NCI-H1436 (cell line): ENCODE results near the gene ZNF827.
"Not testable (repeated sequence)": the region's sequence is repeated elsewhere in the genome, so short reads cannot be mapped to it uniquely, and the experiment has no call there.

ENCODE experiments used
- DNase-seq: peaks from one replicate; lab custom pipeline; 2025; lab: John Stamatoyannopoulos, UW

Gene ZNF827

DNA sequence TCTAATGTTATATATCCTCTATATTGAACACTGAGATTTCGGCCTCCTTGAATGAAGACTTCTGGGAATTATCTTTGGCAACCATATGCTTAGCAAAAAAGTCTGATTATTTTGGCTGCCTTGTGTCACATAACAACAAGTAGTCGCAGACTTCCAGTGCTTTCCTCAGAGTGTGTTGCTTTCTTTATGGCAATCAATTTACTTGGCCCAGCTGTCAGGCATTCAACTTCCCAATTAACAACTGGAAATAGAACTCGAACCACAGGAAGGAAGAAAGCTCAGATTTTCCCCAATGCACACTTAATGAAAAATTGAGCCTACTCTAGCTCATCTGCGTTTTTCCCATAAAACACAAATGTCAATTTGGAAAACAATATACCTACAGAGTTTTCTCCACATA, 71.6 kb downstream of the ZNF827 start:
- DNase-seq = no peak

DNA sequence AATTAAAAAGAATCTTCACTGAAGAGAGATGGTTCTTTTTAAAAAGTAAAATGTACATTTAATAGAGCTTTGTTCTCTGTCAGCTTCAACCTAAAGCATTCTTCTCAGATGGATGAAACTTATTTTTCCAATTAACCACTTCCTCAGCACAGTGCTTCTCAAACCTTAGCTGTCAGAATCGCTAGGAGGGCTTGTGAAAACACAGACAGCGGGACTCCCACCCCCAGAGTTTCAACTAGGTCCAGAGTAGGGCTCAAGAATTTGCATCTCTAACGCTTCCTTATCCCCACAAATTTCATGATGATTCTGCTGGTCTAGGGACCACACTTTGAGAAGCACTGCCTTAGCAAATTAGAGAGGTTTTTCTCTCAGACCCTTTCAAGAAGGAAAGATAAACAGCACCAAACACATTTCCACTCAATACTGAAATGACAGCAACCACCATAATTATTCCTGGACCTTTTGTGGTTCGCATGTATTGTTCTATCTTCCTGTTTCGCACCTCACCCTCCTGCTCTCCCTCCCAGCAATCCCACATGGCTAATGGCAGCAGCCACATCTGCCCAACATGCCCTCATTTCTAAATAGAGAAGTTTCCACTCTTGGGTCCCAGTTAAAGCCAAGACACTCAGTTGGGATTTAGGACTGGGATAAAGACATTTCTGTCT, 73.2 kb downstream of the ZNF827 start:
- DNase-seq = no peak

DNA sequence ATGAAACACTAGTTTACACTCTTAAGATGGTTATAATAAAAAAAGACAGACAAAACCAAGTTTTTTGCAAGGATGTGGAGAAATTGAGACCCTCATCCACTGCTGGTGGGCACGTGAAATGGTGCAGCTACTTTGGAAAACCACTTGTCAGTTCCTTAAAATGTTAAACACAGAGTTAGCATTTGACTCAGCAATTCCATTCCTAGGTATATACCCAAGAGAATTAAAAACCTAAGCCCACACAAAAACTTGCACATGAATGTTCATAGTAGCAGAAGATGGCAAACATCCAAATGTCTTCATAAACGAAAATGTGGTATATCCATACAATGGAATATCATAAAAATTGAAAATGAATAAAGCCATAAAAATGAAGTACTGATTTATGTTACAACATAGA, 75.4 kb downstream of the ZNF827 start:
- DNase-seq = no peak

DNA sequence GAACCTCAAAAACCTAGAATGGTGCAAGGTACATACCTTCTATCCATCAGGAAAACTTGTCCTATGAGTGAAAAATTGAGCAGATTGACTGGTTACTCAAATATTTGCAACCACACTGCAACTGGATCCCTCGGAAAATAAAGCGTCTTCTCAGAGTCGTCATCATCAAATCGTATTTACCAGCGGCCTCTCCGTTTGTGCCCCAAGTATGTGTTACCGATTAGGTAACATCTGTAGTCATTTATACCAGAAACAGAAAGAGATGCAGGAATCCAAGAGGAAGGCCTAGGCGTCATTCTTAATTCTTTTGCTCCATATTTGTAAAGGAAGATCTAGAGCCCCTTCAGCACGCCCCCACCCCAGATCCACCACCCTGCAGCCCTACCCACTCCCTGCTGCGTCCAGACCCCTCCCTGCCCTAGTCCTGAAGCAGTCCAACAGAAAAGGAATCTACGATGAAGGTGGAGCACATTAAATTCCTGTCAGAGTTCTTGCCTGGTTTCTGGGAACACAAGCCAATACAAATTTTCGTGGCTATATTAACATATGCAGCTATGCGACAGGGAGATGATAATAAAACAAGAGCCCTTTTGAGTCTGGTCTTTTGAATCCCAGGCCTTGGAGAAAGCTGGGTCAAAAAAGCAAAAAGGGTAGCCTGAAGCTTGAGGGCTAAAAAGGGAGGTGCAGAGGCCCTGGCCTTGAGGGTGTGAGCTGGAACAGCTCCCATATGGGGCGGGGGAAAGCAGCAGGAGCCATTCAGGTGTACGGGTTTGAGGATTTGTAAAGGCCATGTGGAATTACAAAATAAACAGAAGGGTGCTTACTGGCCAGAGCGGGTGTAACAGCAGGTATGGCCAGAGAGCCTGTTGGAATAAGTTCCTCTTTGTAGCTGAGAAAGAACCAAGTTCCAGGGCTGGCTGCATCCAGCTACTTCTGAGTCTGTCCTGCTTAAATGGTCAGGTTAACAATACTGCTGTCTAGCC, 77.0 kb downstream of the ZNF827 start:
- DNase-seq = no peak

DNA sequence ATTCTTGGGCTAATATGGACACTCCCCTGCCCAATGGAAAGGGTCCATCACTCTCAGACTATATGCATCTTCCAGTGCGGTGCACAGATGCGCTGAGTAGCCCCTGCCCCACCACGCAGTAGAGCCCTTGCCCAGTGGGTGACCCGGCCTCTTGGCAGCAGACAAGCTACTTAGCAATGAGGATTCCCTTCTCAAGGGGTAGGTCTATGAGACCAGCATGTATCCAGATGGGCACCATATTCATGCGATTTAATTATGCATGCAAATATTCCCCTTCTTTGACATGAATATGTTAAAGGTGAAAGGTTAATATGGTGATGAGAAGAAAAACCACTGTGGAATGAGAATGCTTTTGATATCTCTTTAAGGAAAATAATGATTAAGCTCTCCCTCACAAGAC, 77.7 kb downstream of the ZNF827 start:
- DNase-seq = no peak

DNA sequence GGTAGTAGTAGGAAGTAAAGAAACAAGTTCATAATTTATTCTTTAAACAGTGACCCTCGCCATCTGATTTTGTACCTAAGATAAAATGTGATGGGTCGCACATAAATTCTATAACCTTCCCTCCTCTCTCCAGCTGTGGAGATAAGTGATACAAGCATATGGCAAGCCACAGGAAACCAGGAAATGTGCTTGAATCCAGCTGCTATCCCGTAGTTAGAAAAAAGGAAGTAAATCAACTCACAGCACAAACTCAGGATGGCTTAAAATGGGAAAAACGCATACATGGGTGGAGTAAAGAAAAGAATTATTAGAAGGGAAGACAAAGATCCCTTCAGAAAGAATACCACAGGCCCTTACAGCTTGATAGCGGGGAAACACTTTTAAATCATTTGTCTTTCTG, 78.2 kb downstream of the ZNF827 start:
- no peak for DNase-seq

DNA sequence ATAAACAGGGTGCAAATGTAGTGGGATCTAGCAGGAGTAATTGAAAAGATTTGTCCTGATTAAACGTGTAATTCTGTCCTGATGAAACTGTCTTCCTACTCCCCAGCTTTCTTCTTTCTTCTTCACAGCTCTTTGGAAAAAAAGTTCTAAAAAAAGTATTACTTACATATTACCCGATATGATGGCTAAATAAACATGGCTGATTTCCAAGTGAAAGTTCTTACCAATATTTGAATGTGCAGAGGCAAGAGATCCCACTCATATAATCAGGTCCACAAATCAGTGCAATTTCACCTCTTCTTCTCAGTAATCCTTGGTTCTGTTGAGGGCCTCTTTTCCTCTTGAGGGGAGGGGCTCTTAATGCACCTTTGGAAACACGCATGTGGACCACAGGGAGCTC, 78.7 kb downstream of the ZNF827 start:
- no peak for DNase-seq

DNA sequence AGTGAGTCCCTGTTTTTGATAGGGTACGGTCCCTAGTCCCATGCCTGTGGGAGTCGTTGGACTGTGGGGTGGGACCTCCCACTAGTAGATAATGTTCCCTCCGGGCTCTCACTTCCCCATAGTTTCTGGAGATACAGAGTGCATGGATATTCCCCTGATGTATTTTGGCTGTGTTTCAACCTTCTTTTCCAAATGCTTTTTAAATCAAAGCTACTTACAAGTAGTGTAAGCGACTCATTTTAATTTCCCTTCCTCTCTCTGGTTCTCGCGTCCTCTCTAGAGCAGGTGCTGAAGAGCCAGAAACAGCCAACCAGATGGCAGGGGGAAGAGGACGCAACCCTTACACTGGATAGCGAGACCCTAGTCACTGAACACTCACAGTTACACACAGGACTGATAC, 79.2 kb downstream of the ZNF827 start:
- DNase-seq = no peak

DNA sequence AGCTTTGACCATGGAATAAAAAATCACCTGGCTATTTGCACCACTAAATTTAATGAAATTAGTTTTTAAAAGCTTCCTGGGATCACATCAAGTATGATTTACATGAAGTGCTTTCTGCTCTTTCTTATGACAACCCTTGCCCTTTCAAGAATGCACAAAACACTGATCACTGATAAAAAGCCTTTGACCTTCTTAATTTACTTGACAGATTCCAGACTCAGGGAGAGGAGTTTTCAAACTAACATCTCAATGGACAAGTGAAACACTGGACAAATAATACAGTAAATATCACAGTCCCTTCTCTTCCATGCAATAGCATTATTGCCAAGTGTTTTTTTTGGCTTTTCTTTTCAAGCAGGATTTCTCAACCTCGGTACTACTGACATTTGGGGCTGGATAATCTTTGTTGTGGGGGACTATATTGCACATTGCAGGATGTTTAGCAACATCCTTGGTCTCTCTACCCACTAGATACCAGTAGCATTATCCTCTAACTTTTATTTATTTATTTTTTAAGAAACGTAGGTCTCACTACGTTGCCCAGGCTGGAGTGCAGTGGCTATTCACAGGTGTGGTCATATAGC, 86.3 kb downstream of the ZNF827 start:
- DNase-seq = no peak

DNA sequence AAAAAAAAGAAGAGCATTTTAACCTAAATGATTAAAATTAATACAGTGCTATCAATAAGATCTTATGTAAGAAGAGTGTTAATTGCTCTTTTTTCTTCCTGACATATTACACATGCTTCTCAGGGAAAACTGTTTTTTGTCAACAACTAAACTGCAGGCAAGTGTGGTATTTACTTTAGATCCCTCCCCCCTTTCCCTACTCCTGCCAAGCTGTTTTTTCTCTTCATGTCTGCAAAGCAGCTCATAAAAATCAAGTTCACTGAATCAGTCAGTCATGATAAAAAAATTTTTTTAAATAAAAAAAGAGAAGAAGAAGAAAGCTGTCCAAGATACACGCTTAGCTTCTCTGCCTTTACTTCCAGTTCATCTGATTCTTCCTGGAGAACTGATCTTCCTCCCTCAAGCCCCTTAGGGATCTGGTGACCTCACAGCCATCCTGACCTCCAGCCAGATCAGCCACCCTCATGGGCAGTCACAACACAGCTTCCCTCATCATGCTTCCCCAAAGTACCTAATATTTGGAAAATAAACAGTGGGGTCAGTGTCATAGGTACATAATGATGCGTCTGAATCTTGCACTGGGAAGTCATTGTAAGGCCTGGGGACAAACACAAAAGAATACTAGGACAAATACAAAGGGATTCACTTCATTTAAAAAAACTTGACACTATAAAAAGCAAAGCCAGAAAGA, 87.0 kb downstream of the ZNF827 start:
- DNase-seq = no peak

DNA sequence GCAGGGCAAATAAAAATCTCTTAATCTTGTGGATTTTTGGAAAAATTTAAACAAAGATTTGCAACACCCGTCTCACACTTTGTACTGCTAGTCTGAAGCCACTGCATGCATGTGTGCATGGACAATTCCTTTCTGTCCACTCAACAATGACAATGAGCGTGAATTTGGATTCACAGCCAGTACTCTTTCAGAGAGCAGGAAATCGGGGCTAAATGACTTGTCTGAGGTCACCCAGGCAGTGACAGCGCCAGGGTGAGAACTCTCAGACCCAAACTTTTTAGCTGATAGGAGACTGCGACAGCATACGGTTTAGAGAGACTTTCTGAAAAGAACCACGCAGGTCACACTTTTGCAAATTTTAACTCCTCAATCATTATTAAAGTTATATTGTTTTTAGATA, 90.9 kb downstream of the ZNF827 start:
- no peak for DNase-seq

DNA sequence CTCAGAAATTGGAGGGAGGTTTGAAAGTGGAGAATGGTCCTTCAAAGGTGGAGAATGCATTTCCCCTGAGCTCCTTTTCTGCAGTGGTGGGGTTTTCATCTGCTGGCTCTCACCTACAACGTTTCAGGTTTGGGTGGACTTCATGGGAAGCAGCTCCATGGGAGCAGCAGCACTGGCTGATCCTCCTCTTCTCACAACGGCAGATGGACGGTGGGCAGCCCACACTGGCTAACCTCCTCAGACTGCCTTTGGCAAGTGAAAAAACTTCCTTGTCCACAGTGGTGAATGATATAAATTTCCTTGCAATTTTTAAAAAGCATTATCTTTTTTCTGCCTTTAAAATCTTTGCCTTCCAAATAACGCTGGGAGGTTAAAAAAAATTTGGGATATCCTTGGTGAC, 93.5 kb downstream of the ZNF827 start:
- DNase-seq = no peak

DNA sequence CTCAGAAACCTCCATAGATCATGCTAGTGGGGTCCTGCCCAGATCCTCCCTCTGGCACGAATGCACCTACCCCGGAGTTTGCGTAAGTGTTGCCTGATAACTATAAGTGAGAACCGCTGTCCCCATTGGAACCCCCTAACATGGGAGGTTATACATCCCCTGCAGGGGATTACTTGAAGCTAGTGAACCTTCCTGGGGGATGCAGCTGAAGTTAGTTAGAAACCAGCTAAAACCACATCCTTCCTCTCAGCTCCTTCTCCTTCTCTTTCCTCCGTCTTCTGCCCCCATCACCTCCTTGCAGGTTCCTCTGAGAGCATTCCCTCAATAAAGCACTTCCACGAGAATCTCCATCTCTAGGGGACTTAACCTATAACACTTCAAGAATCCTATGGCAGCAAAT, 95.0 kb downstream of the ZNF827 start:
- no peak for DNase-seq

DNA sequence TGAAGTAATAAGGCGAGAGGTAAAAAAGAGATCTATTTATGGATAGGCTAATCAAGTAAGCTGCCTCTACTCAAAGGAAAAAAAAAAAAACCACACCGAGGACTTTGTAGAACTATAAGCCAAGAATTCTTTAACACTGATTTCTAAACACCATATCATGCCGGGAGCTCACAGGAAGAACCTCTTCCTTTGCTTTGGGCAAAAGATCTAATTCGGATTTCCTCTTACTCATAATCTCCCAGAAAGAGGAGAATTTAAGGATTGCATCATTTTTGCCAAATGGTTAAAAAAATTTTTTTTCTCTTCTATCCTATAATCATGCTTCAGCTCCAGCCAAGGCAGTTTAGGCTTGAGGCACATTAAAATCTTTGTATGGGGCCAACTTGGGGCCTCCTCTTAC, 95.5 kb downstream of the ZNF827 start:
- DNase-seq = no peak

DNA sequence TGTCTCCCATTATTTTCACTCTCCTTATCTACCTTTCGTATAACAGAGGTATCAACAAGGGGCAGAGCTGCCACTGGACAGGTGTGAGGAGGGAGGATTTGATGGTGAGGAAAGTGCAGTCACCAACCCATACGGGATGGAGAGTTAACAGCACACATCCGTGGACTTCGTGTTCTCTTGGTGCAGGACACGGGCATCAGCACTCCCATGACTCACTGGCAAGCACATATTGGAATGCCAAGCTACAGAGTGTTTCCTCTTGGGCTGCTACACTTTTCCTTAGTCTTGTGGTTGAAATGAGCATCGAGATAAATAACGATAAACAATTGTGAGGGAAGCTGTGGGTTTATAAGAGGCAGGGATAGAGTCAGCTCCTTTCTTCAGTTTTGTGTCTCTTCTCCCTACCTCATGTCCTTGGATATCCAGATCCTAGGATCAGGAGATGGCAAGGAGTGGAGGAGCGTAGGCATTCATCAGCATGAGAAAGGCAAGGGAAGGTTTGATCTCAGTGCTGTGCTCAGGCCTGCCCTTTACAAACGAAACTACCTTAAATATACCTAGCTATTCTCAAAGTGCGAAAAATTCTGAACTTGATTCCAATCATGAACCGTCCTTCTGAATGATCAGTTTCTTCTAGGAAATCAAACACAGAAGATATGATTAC, 96.3 kb downstream of the ZNF827 start:
- no peak for DNase-seq

DNA sequence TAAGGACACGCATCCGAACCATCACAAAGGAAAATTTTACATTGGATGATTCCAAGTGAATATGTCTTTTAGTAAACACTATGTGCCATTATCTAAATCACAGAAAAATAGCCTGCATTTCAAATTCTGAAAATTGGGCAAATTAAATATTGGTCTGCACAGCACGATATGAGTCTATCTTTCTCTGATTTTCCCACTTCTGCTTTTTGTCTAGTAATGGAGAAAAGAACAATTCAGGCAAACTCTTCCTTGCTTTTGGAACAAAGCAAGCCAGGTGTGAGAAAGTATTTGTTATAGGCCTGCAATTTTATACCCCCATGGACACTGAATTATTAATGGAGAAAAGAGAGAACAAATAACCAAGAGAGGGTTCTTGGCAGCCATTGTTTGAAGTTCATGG, 97.8 kb downstream of the ZNF827 start:
- no peak for DNase-seq

DNA sequence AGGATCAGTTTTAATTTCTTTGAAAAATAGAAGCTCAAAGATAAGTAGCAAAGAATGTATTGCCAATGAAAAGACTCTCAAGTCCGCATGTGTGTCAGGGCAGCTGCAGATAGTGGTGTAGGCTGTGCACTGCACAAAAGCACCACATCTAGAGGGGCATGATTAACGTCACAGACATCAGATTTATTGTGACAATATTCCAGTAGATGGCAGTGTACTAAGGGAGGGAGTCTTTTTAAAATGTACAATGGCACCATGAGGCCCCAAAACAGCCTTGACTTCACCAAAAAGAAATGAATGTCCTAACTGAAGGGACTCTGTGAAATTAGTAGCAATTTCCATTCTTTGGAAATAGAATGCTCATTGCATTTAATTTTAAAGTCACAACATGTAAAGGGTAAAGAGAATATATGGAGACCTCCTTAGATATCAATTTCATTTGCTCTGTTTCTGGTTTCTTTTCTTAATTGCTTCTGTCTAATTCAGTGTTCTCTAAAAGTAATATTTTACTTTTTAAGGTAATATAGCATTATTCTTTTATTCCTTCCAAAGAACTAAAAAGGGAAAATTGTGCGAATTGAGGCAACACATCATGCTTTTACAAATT, 98.4 kb downstream of the ZNF827 start:
- no peak for DNase-seq

DNA sequence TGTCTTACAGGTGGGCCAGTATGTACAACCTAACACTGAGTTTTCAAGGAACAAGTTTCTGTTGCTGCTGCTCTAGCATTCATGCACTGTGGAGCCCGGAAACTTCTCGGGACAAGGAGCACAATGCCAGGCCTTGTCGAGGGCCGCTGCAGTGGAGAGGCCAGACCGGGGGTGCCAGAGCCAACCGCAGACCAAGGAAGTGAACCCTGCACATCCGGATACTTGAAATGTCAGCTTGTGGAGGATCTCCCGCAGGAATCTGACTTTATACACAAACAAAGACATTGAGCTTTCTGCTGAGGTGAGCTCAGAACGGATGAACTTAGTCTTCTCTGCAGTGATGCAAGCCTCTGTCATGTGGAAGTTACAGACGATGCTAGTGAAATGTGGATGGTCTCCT, 99.5 kb downstream of the ZNF827 start:
- DNase-seq = no peak

DNA sequence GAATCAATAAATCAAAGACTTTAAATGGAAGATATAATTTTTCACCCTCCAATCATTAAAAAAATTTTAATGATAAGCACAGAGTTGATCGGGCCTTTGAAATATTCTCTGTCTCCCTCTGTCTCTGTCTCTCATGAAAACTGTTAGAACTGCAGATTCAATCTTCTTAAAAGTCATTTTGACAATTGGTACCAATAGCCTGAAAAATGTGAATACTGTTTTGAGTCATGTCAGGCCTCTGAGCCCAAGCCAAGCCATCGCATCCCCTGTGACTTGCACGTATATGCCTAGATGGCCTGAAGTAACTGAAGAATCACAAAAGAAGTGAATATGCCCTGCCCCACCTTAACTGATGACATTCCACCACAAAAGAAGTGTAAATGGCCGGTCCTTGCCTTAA, 106.2 kb downstream of the ZNF827 start:
- DNase-seq = not testable (repeated sequence)

DNA sequence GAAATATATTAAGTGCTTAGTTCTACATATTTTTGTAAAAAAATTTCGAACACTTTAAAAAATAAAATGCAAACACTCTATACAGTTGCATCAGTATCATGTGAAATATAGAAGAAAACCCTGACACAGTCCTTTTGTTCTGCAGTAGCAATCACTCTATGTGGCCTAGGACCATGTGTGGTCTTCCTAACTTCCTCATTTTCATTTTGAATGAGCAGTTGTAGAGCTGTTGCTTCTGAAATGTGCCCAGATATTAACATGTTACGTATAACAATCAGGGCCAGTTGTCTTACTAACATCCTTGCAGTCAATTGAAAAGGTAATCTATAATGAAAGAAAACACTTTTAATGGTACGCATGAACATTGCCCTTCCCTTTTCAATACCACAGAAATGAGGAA, 107.9 kb downstream of the ZNF827 start:
- DNase-seq = no peak

DNA sequence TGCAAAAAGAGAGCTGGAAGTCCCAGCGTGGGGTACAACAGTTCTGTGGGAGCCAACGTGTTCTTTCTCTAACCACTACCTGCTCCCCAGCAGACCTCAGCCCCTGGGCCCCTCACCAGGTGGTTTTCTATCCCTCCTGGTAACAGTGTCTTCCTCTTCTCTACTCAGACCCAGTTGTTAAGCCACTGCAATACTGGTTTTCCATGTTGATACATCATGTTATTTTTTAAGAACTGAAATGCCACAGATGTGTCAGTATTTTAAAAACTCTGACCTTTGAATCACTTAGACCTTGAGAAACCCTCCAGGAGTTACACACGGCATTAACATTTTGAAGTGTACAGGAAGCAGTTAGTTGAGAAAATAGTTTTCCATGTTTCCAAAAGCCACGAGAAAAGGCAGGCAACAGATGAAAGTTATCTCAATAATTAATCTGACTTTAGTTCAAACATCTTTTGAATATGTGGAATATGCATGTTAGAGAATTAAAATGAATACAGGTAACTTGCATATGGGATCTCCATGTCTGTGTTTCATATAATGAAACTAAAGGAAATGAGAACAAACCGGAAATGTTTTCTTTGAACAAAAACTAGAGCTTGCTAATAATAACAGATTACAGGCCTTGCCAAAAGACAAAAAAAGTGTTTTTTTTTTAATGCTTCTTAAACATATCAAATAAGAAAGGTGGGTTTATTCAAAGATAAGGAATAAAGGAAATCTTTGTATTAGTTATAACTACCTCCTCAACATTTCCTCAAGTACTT, 108.8 kb downstream of the ZNF827 start:
- DNase-seq = no peak
